NCI-H774 (cell line): ENCODE measurements around the gene ABCB8.

Experiments
- DNase-seq: peaks from one replicate; lab custom pipeline; 2025; lab: John Stamatoyannopoulos, UW

ABCB8 gene

GRCh38 chr7:151074817-151075661 is 46.8 kb downstream of the ABCB8 start:
- DNase-seq = no peak

- no peak for DNase-seq
Measured at GRCh38 chr7:151075662-151075971, 47.4 kb downstream of the ABCB8 start.

GRCh38 chr7:151075978-151076426 is 47.8 kb downstream of the ABCB8 start:
- DNase-seq = no peak

- no peak for DNase-seq
Measured at GRCh38 chr7:151076863-151077704, 48.8 kb downstream of the ABCB8 start.

- no peak for DNase-seq
Measured at GRCh38 chr7:151077705-151078232, 49.5 kb downstream of the ABCB8 start.

- no peak for DNase-seq
Measured at GRCh38 chr7:151078233-151079040, 50.2 kb downstream of the ABCB8 start.

- no peak for DNase-seq
Measured at GRCh38 chr7:151079199-151079910, 51.1 kb downstream of the ABCB8 start.

- no peak for DNase-seq
Measured at GRCh38 chr7:151080067-151080521, 51.8 kb downstream of the ABCB8 start.

GRCh38 chr7:151080522-151081169 is 52.4 kb downstream of the ABCB8 start, which contains the start of gene FASTK:
Gene FASTK, minus strand, starts transcription at chr7:151080809. Its CDS starts 43 bp downstream, at chr7:151080766.
- peak; percentile 91 for DNase-seq

- peak; percentile 9 for DNase-seq
Measured at GRCh38 chr7:151081170-151082101, 53.2 kb downstream of the ABCB8 start.

- DNase-seq = no peak
Measured at GRCh38 chr7:151082141-151083070, 54.2 kb downstream of the ABCB8 start.

GRCh38 chr7:151083071-151083823 is 55.0 kb downstream of the ABCB8 start, which contains the start of gene TMUB1:
Gene TMUB1, minus strand, starts transcription at chr7:151083493. Its CDS starts 930 bp downstream, at chr7:151082563.
- peak; percentile 40 for DNase-seq

GRCh38 chr7:151083824-151084160 is 55.5 kb downstream of the ABCB8 start:
- no peak for DNase-seq

GRCh38 chr7:151085329-151085690 is 57.1 kb downstream of the ABCB8 start:
- DNase-seq = no peak

GRCh38 chr7:151085691-151086620 is 57.7 kb downstream of the ABCB8 start, which contains the start of gene AGAP3:
Gene AGAP3, plus strand, starts transcription at chr7:151086475. Its CDS starts 267 bp downstream, at chr7:151086742.
- peak; percentile 81 for DNase-seq

GRCh38 chr7:151086802-151087244 is 58.6 kb downstream of the ABCB8 start:
- peak; percentile 11 for DNase-seq
